ENCODE measurements around the gene RERE.

Gene RERE

GRCh38 chr1:8651962-8652361, 165.5 kb downstream of the RERE start:
- no peaks in the 10 kb centered on the region for H3K9me3 ChIP-seq (ENCODE audit: control insufficient read depth in 2 of 2, low read length in 2 of 2)
- H3K36me3 ChIP-seq (ENCODE audit: control insufficient read depth in 2 of 2, insufficient read depth in 2 of 2, low read length in 2 of 2), result peaks cover 0 to 3% of the 10 kb centered on the region in 2 donors
- no peak overlapping the region for H3K9ac ChIP-seq (ENCODE audit: low read depth in 1 of 2, low read length in 2 of 2)
- H3K27ac ChIP-seq (ENCODE audit: low read depth in 2 of 2, low read length in 2 of 2), result peak overlapping the region in 1 of 2 donors; percentile 16
- H3K4me1 ChIP-seq (ENCODE audit: control insufficient read depth in 2 of 2, insufficient read depth in 2 of 2, low read length in 2 of 2), result peaks cover 4% of the 10 kb centered on the region in 2 donors
- no peak overlapping the region for H3K4me3 ChIP-seq (ENCODE audit: low read length in 2 of 2)
- no peaks in the 10 kb centered on the region for H3K27me3 ChIP-seq (ENCODE audit: control insufficient read depth in 2 of 2, insufficient read depth in 2 of 2, low read length in 2 of 2)

- Histone ChIP-seq H3K27ac (ENCODE audit: low read depth in 2 of 2, low read length in 2 of 2) (no peak overlapping the region), H3K9ac (ENCODE audit: low read depth in 1 of 2, low read length in 2 of 2) (no peak overlapping the region), H3K9me3 (ENCODE audit: control insufficient read depth in 2 of 2, low read length in 2 of 2) (no peaks in the 10 kb centered on the region), H3K27me3 (ENCODE audit: control insufficient read depth in 2 of 2, insufficient read depth in 2 of 2, low read length in 2 of 2) (no peaks in the 10 kb centered on the region), H3K4me1 (ENCODE audit: control insufficient read depth in 2 of 2, insufficient read depth in 2 of 2, low read length in 2 of 2) (peaks cover 4% of the 10 kb centered on the region in 2 donors), H3K36me3 (ENCODE audit: control insufficient read depth in 2 of 2, insufficient read depth in 2 of 2, low read length in 2 of 2) (peaks cover 0 to 3% of the 10 kb centered on the region in 2 donors), H3K4me3 (ENCODE audit: low read length in 2 of 2) (no peak overlapping the region)
These were observed 166.1 kb downstream of the RERE start for GRCh38 chr1:8651236-8651890.

- Histone ChIP-seq H3K4me3 (ENCODE audit: low read length in 2 of 2) (no peak overlapping the region), H3K9ac (ENCODE audit: low read depth in 1 of 2, low read length in 2 of 2) (no peak overlapping the region), H3K27ac (ENCODE audit: low read depth in 2 of 2, low read length in 2 of 2) (no peak overlapping the region), H3K9me3 (ENCODE audit: control insufficient read depth in 2 of 2, low read length in 2 of 2) (no peaks in the 10 kb centered on the region), H3K36me3 (ENCODE audit: control insufficient read depth in 2 of 2, insufficient read depth in 2 of 2, low read length in 2 of 2) (no peaks in the 10 kb centered on the region), H3K4me1 (ENCODE audit: control insufficient read depth in 2 of 2, insufficient read depth in 2 of 2, low read length in 2 of 2) (peaks cover 4% of the 10 kb centered on the region in 2 donors), H3K27me3 (ENCODE audit: control insufficient read depth in 2 of 2, insufficient read depth in 2 of 2, low read length in 2 of 2) (no peaks in the 10 kb centered on the region)
These were observed 167.6 kb downstream of the RERE start for GRCh38 chr1:8649875-8650274.

GRCh38 chr1:8649027-8649426, 168.4 kb downstream of the RERE start:
- peaks cover 4% of the 10 kb centered on the region in 2 donors for H3K4me1 ChIP-seq (ENCODE audit: control insufficient read depth in 2 of 2, insufficient read depth in 2 of 2, low read length in 2 of 2)
- H3K27ac ChIP-seq (ENCODE audit: low read depth in 2 of 2, low read length in 2 of 2), result no peak overlapping the region
- no peak overlapping the region for H3K4me3 ChIP-seq (ENCODE audit: low read length in 2 of 2)
- no peaks in the 10 kb centered on the region for H3K36me3 ChIP-seq (ENCODE audit: control insufficient read depth in 2 of 2, insufficient read depth in 2 of 2, low read length in 2 of 2)
- H3K9me3 ChIP-seq (ENCODE audit: control insufficient read depth in 2 of 2, low read length in 2 of 2), result no peaks in the 10 kb centered on the region
- H3K27me3 ChIP-seq (ENCODE audit: control insufficient read depth in 2 of 2, insufficient read depth in 2 of 2, low read length in 2 of 2), result no peaks in the 10 kb centered on the region
- H3K9ac ChIP-seq (ENCODE audit: low read depth in 1 of 2, low read length in 2 of 2), result no peak overlapping the region

DNA sequence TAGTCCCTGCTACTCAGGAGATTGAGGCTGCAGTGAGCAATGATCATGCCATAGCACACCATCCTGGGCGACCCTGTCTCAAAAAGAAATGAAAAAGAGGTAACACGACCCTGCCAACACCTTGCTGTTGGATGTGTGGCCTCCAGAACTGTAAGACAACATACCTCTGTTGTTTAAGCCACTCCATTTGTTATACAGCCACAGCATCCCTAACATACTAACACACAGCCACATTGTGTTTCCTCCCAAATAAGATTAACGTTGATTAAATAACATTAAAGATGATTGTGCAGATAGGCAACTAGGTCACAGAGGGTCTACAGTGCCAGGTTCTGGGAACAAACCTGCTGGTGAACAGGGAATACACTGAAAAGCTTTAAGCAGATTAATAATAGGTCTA, 170.4 kb downstream of the RERE start:
- no peaks in the 10 kb centered on the region for H3K9me3 ChIP-seq (ENCODE audit: control insufficient read depth in 2 of 2, low read length in 2 of 2)
- H3K36me3 ChIP-seq (ENCODE audit: control insufficient read depth in 2 of 2, insufficient read depth in 2 of 2, low read length in 2 of 2), result no peaks in the 10 kb centered on the region
- H3K9ac ChIP-seq (ENCODE audit: low read depth in 1 of 2, low read length in 2 of 2), result no peak overlapping the region
- peaks cover 0 to under 1% of the 10 kb centered on the region in 2 donors for H3K4me1 ChIP-seq (ENCODE audit: control insufficient read depth in 2 of 2, insufficient read depth in 2 of 2, low read length in 2 of 2)
- no peaks in the 10 kb centered on the region for H3K27me3 ChIP-seq (ENCODE audit: control insufficient read depth in 2 of 2, insufficient read depth in 2 of 2, low read length in 2 of 2)
- H3K27ac ChIP-seq (ENCODE audit: low read depth in 2 of 2, low read length in 2 of 2), result no peak overlapping the region
- H3K4me3 ChIP-seq (ENCODE audit: low read length in 2 of 2), result no peak overlapping the region

DNA sequence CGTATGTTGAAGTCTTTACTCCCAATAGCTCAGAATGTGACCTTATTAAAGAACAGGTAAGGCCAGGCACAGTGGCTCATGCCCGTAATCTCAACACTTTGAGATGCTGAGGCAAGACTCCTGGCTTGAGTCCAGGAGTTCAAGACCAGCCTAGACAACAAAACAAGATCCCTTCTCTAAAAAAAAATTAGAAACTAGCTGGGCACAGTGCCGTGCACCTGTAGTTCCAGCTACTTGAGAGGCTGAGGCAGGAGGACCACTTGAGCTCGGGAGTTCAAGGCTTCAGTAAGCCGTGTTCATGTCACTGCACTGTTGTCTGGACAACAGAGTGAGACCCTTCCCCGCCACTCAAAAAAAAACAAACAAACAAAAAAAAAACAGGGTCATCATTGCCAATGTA, 171.3 kb downstream of the RERE start:
- Histone ChIP-seq H3K36me3 (ENCODE audit: control insufficient read depth in 2 of 2, insufficient read depth in 2 of 2, low read length in 2 of 2) (no peaks in the 10 kb centered on the region), H3K4me3 (ENCODE audit: low read length in 2 of 2) (no peak overlapping the region), H3K9me3 (ENCODE audit: control insufficient read depth in 2 of 2, low read length in 2 of 2) (no peaks in the 10 kb centered on the region), H3K27me3 (ENCODE audit: control insufficient read depth in 2 of 2, insufficient read depth in 2 of 2, low read length in 2 of 2) (no peaks in the 10 kb centered on the region), H3K27ac (ENCODE audit: low read depth in 2 of 2, low read length in 2 of 2) (no peak overlapping the region), H3K9ac (ENCODE audit: low read depth in 1 of 2, low read length in 2 of 2) (no peak overlapping the region), H3K4me1 (ENCODE audit: control insufficient read depth in 2 of 2, insufficient read depth in 2 of 2, low read length in 2 of 2) (no peaks in the 10 kb centered on the region)

DNA sequence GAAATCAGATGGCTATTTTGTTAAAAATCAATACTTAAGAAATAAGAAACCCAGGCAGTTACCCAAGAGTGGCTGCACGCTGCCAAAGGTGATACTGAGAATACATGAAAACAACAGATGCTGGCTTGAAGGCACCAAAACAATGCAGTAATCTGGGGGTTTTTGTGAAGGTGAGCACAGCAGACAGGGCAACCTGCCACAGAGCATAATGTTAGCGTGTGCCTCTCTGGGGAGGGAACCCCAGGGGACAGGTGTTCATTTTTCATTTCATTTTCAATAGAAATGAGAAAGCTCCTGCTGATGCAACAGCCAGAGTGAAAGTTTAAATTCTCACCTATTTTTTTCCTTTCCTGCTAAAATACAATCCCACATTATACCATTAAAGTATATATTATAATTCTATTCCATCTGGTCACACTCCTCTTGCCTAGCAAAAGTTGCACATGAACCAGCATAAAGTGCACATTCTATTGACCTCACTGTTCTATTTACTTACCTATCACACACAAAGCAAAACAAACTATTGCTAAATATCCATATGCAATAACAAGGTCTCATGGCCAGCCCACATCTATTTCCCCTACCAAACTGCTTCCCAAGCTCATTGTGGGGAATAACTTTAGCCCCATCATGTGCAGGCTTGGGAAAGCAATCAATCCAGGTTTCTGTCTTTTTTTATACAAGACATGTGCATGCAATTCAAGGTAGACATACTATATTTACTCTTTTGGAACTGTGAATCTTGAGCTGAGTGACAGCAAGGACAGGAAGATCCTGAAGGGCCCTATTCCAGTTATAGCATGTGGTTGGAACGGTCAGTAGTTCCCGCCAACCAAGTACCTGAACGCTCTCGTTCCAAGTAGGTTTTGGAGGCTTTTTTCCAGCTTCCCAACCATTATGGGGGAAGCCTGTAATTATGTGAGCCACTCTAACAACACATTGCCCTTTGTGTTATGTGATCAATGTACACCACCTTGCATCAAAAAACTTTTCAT, 173.6 kb downstream of the RERE start:
- H3K9ac ChIP-seq (ENCODE audit: low read depth in 1 of 2, low read length in 2 of 2), result no peak overlapping the region
- H3K4me3 ChIP-seq (ENCODE audit: low read length in 2 of 2), result no peak overlapping the region
- no peak overlapping the region for H3K27ac ChIP-seq (ENCODE audit: low read depth in 2 of 2, low read length in 2 of 2)
- H3K9me3 ChIP-seq (ENCODE audit: control insufficient read depth in 2 of 2, low read length in 2 of 2), result no peaks in the 10 kb centered on the region
- H3K27me3 ChIP-seq (ENCODE audit: control insufficient read depth in 2 of 2, insufficient read depth in 2 of 2, low read length in 2 of 2), result no peaks in the 10 kb centered on the region
- no peaks in the 10 kb centered on the region for H3K4me1 ChIP-seq (ENCODE audit: control insufficient read depth in 2 of 2, insufficient read depth in 2 of 2, low read length in 2 of 2)
- H3K36me3 ChIP-seq (ENCODE audit: control insufficient read depth in 2 of 2, insufficient read depth in 2 of 2, low read length in 2 of 2), result no peaks in the 10 kb centered on the region

DNA sequence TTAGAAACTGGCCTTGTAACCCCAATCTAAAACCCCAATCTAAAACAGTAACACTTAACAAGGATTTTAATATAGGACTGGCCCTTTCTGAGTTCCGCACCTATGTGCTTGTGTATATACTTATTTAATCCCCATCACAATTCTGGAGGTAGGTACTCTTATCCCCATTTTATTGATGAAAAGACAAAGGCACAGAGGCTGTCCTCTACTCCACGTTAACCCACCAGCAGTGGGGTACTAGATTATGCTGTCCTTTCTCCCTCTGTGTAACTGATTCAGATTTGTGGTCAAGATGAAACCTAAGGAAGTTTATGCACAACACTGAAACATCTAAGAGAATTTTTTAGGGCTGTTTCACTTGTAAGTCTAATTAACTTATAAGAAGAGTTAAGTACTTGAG, 175.3 kb downstream of the RERE start:
- no peaks in the 10 kb centered on the region for H3K36me3 ChIP-seq (ENCODE audit: control insufficient read depth in 2 of 2, insufficient read depth in 2 of 2, low read length in 2 of 2)
- H3K9me3 ChIP-seq (ENCODE audit: control insufficient read depth in 2 of 2, low read length in 2 of 2), result no peaks in the 10 kb centered on the region

GRCh38 chr1:8641377-8641997, 176.0 kb downstream of the RERE start:
- no peaks in the 10 kb centered on the region for H3K4me1 ChIP-seq (ENCODE audit: control insufficient read depth in 2 of 2, insufficient read depth in 2 of 2, low read length in 2 of 2)
- H3K9me3 ChIP-seq (ENCODE audit: control insufficient read depth in 2 of 2, low read length in 2 of 2), result no peaks in the 10 kb centered on the region
- H3K9ac ChIP-seq (ENCODE audit: low read depth in 1 of 2, low read length in 2 of 2), result no peak overlapping the region
- H3K36me3 ChIP-seq (ENCODE audit: control insufficient read depth in 2 of 2, insufficient read depth in 2 of 2, low read length in 2 of 2), result no peaks in the 10 kb centered on the region
- no peaks in the 10 kb centered on the region for H3K27me3 ChIP-seq (ENCODE audit: control insufficient read depth in 2 of 2, insufficient read depth in 2 of 2, low read length in 2 of 2)
- no peak overlapping the region for H3K4me3 ChIP-seq (ENCODE audit: low read length in 2 of 2)
- H3K27ac ChIP-seq (ENCODE audit: low read depth in 2 of 2, low read length in 2 of 2), result no peak overlapping the region

More for the DNA sequence above, 175.3 kb downstream of the RERE start:
- Histone ChIP-seq H3K9ac (ENCODE audit: low read depth in 1 of 2, low read length in 2 of 2) (no peak overlapping the region), H3K4me1 (ENCODE audit: control insufficient read depth in 2 of 2, insufficient read depth in 2 of 2, low read length in 2 of 2) (no peaks in the 10 kb centered on the region), H3K4me3 (ENCODE audit: low read length in 2 of 2) (no peak overlapping the region), H3K27me3 (ENCODE audit: control insufficient read depth in 2 of 2, insufficient read depth in 2 of 2, low read length in 2 of 2) (no peaks in the 10 kb centered on the region), H3K27ac (ENCODE audit: low read depth in 2 of 2, low read length in 2 of 2) (no peak overlapping the region)

GRCh38 chr1:8640950-8641349, 176.5 kb downstream of the RERE start:
- Histone ChIP-seq H3K36me3 (ENCODE audit: control insufficient read depth in 2 of 2, insufficient read depth in 2 of 2, low read length in 2 of 2) (no peaks in the 10 kb centered on the region), H3K9ac (ENCODE audit: low read depth in 1 of 2, low read length in 2 of 2) (no peak overlapping the region), H3K4me3 (ENCODE audit: low read length in 2 of 2) (no peak overlapping the region), H3K27me3 (ENCODE audit: control insufficient read depth in 2 of 2, insufficient read depth in 2 of 2, low read length in 2 of 2) (no peaks in the 10 kb centered on the region), H3K27ac (ENCODE audit: low read depth in 2 of 2, low read length in 2 of 2) (no peak overlapping the region), H3K4me1 (ENCODE audit: control insufficient read depth in 2 of 2, insufficient read depth in 2 of 2, low read length in 2 of 2) (no peaks in the 10 kb centered on the region), H3K9me3 (ENCODE audit: control insufficient read depth in 2 of 2, low read length in 2 of 2) (no peaks in the 10 kb centered on the region)
